Motor neuron (in vitro differentiated cells): ENCODE measurements around the gene FBXO17. TPM values are rescaled to one million over a fixed set of nuclear protein-coding genes. Genes with fewer than 3 reads are reported as not detected.
"Not testable (repeated sequence)": the region's sequence is repeated elsewhere in the genome, so short reads cannot be mapped to it uniquely, and the experiment has no call there.

Experiments
- ATAC-seq, 8 experiments: fragments of 200-7000 bp; cut with Tn5 transposase; replicated peaks in 6 of 8; 2 replicates each; pipeline ENCODE4 v1.8.0; 2021; ENCODE audit warnings: mild to moderate bottlenecking in 8 of 8, moderate library complexity in 8 of 8
- H3K27ac ChIP-seq, 2 donors: fragments of 250-450 bp; sonication (Bioruptor Pico); 2 replicates each; pipeline ENCODE4 v1.9.0; 2021; ENCODE audit warnings: antibody characterized with exemption in 2 of 2, mild to moderate bottlenecking in 2 of 2, moderate library complexity in 1 of 2
- H3K4me1 ChIP-seq, 2 donors: fragments of 250-450 bp; sonication (Bioruptor Pico); replicated peaks in 1 of 2; 2 replicates each; pipeline ENCODE4 v1.6.1; 2021; ENCODE audit warnings: antibody characterized with exemption in 2 of 2, mild to moderate bottlenecking in 2 of 2, moderate library complexity in 1 of 2
- H3K4me3 ChIP-seq, 5 donors: fragments of 250-450 bp; sonication (Bioruptor Pico); 2 replicates each; pipeline ENCODE4 v1.9.0; 2021; ENCODE audit warnings: antibody characterized with exemption in 5 of 5, mild to moderate bottlenecking in 5 of 5, moderate library complexity in 4 of 5
- WGBS, 10 experiments: fragments of 450-650 bp; shearing (Covaris generic); methylation state at CpG; one replicate each; pipeline ENCODE4 v1.0.0; 2022; 5-methylcytosine and 5-hydroxymethylcytosine counted together
- in situ Hi-C, 9 experiments: fragments of 400-800 bp; cut with MboI; loops; one replicate each; pipeline ENCODE4 v1.15.0; 2021; ENCODE audit warnings: low sequenced_read_pairs in 9 of 9, low pct_unique_long_range_greater_than_20kb in 2 of 9; ENCODE audit not compliant: unreplicated experiment in 9 of 9
- total RNA-seq, 8 experiments: library from RNA; unstranded; fragments of 300-600 nt; gene quantifications; 2 replicates each; pipeline versions ENCODE4 v1.2.3 to v1.2.4, GENCODE V29; 2022

Gene FBXO17
- total RNA-seq, 8 experiments from 2014 or later = 3.8 to 36.7 (median 7.7) TPM

GRCh38 chr19:38997576-38997975, 22.0 kb upstream of the FBXO17 start:
- WGBS, 10 experiments = 60 to 94% (median 86%) methylated on average over 1 to 3 of the region's 3 CpGs; no CpG with 5 or more reads in 7 of the 10 experiments
- in situ Hi-C loops, ATAC-seq: not testable (repeated sequence)

GRCh38 chr19:38993271-38993670, 17.7 kb upstream of the FBXO17 start:
- ATAC-seq = peak in 2 of 8 experiments; percentile 14 to 74
- WGBS, 10 experiments = 17 to 43% methylated on average over 1 to 2 of the region's 3 CpGs; no CpG with 5 or more reads in 8 of the 10 experiments
- peaks cover 2 to 8% of the 10 kb centered on the region in 2 donors for H3K4me1 ChIP-seq
- H3K27ac ChIP-seq = no peak overlapping the region
- in situ Hi-C loops = no loop called here
- no peak overlapping the region for H3K4me3 ChIP-seq

More at GRCh38 chr19:38997576-38997975, 22.0 kb upstream of the FBXO17 start:
- H3K27ac ChIP-seq, H3K4me1 ChIP-seq, H3K4me3 ChIP-seq: not testable (repeated sequence)

- Histone ChIP-seq H3K4me3 (no peak overlapping the region), H3K4me1 (peaks cover 2 to 8% of the 10 kb centered on the region in 2 donors), H3K27ac (no peak overlapping the region)
- no peak for ATAC-seq
- in situ Hi-C loops = no loop called here
- WGBS, 10 experiments = 25 to 100% (median 65%) methylated on average over 1 to 7 of the region's 13 CpGs; no CpG with 5 or more reads in 2 of the 10 experiments
These were observed 15.6 kb upstream of the FBXO17 start for GRCh38 chr19:38990949-38991697.

- ATAC-seq, H3K4me1 ChIP-seq, H3K27ac ChIP-seq, in situ Hi-C loops, H3K4me3 ChIP-seq: not testable (repeated sequence)
- 14 to 93% (median 80%) methylated on average over 1 of the region's 1 CpG; no CpG with 5 or more reads in 3 of the 10 experiments for WGBS, 10 experiments
These were observed 14.1 kb upstream of the FBXO17 start for GRCh38 chr19:38989614-38990013.

- Histone ChIP-seq H3K4me1 (peaks cover 2 to 8% of the 10 kb centered on the region in 2 donors), H3K4me3 (no peak overlapping the region), H3K27ac (peak overlapping the region; percentile 16 to 23)
- WGBS, 10 experiments = 7 to 20% (median 13%) methylated on average over 1 to 5 of the region's 12 CpGs; no CpG with 5 or more reads in 5 of the 10 experiments
- peak; percentile 80 to 96 (median 93) for ATAC-seq
- in situ Hi-C loops = no loop called here
These were observed 13.6 kb upstream of the FBXO17 start for GRCh38 chr19:38989066-38989605.

GRCh38 chr19:38988627-38989026, 13.1 kb upstream of the FBXO17 start:
- WGBS, 10 experiments = 59 to 100% (median 82%) methylated on average over 1 to 3 of the region's 4 CpGs; no CpG with 5 or more reads in 3 of the 10 experiments
- H3K4me1 ChIP-seq, H3K4me3 ChIP-seq, in situ Hi-C loops, ATAC-seq: not testable (repeated sequence)
- peak overlapping the region; percentile 16 to 23 for H3K27ac ChIP-seq

GRCh38 chr19:38987745-38988144, 12.2 kb upstream of the FBXO17 start:
- in situ Hi-C loops, ATAC-seq, H3K27ac ChIP-seq, H3K4me3 ChIP-seq, H3K4me1 ChIP-seq: not testable (repeated sequence)
- 53 to 100% (median 89%) methylated on average over 1 to 6 of the region's 6 CpGs; no CpG with 5 or more reads in 2 of the 10 experiments for WGBS, 10 experiments

GRCh38 chr19:38985262-38985661, 9.7 kb upstream of the FBXO17 start:
- Histone ChIP-seq H3K4me3 (no peak overlapping the region), H3K4me1 (peaks cover 2 to 8% of the 10 kb centered on the region in 2 donors), H3K27ac (no peak overlapping the region)
- in situ Hi-C loops = no loop called here
- ATAC-seq = no peak
- WGBS, 10 experiments = 83 to 100% (median 100%) methylated on average over 1 of the region's 1 CpG; no CpG with 5 or more reads in 6 of the 10 experiments

GRCh38 chr19:38980583-38981374, 5.2 kb upstream of the FBXO17 start:
- H3K4me3 ChIP-seq = no peak overlapping the region
- no peak overlapping the region for H3K27ac ChIP-seq
- 67 to 85% (median 77%) methylated on average over 1 to 7 of the region's 10 CpGs; no CpG with 5 or more reads in 6 of the 10 experiments for WGBS, 10 experiments
- ATAC-seq = no peak
- in situ Hi-C loops = no loop called here
- H3K4me1 ChIP-seq = peaks cover 6% of the 10 kb centered on the region in 2 donors

- in situ Hi-C loops = no loop called here
- ATAC-seq = no peak
- 33 to 88% (median 64%) methylated on average over 1 to 5 of the region's 5 CpGs; no CpG with 5 or more reads in 3 of the 10 experiments for WGBS, 10 experiments
These were observed 4.3 kb upstream of the FBXO17 start for GRCh38 chr19:38979812-38980211.

GRCh38 chr19:38978326-38978689, 2.8 kb upstream of the FBXO17 start:
- Histone ChIP-seq H3K4me3 (no peak overlapping the region), H3K4me1 (peaks cover 6% of the 10 kb centered on the region in 2 donors), H3K27ac (no peak overlapping the region)
- no peak for ATAC-seq
- WGBS, 10 experiments = 96 to 100% (median 100%) methylated on average over 1 to 3 of the region's 3 CpGs; no CpG with 5 or more reads in 5 of the 10 experiments
- in situ Hi-C loops = no loop called here

More at GRCh38 chr19:38979812-38980211, 4.3 kb upstream of the FBXO17 start:
- Histone ChIP-seq H3K4me3 (no peak overlapping the region), H3K27ac (no peak overlapping the region), H3K4me1 (peaks cover 6% of the 10 kb centered on the region in 2 donors)

- WGBS, 10 experiments = 68 to 96% (median 82%) methylated on average over 1 to 12 of the region's 15 CpGs
- H3K4me1 ChIP-seq = peaks cover 6% of the 10 kb centered on the region in 2 donors
- in situ Hi-C loops = no loop called here
- H3K4me3 ChIP-seq = no peak overlapping the region
- peak in 5 of 8 experiments; percentile 34 to 53 (median 50) for ATAC-seq
- no peak overlapping the region for H3K27ac ChIP-seq
These were observed 2.1 kb upstream of the FBXO17 start for GRCh38 chr19:38977445-38978325.
